Measurements from ENCODE around the gene NRIP1. TPM values are rescaled to one million over a fixed set of nuclear protein-coding genes. Genes with fewer than 3 reads are reported as not detected.
A peak's percentile ranks its signal among the peaks of the same experiment; 100 is the strongest.

NRIP1 gene
- polyA plus RNA-seq, 1 donor from 2014 or later: 21.7 TPM

GRCh38 chr21:15084668-15085067, 19.9 kb upstream of the NRIP1 start:
- Mint-ChIP-seq H3K36me3 (no peaks in the 10 kb centered on the region), H3K4me3 (no peak overlapping the region), H3K27me3 (peaks cover 3% of the 10 kb centered on the region), H3K27ac (no peak overlapping the region), H3K9me3 (peaks cover 0 to 1% (median 0%) of the 10 kb centered on the region in 3 donors), H3K4me1 (peaks cover 2 to 6% (median 5%) of the 10 kb centered on the region in 3 donors)

- H3K27me3 Mint-ChIP-seq: no peaks in the 10 kb centered on the region
- no peak overlapping the region for H3K27ac Mint-ChIP-seq
- H3K4me3 Mint-ChIP-seq: no peak overlapping the region
- no peaks in the 10 kb centered on the region for H3K9me3 Mint-ChIP-seq
- H3K4me1 Mint-ChIP-seq: no peaks in the 10 kb centered on the region
- no peaks in the 10 kb centered on the region for H3K36me3 Mint-ChIP-seq
These were observed 15.7 kb upstream of the NRIP1 start for GRCh38 chr21:15080526-15080925.

GRCh38 chr21:15079269-15079668, 14.5 kb upstream of the NRIP1 start:
- no peaks in the 10 kb centered on the region for H3K4me1 Mint-ChIP-seq
- no peaks in the 10 kb centered on the region for H3K9me3 Mint-ChIP-seq
- H3K36me3 Mint-ChIP-seq: no peaks in the 10 kb centered on the region
- H3K4me3 Mint-ChIP-seq: no peak overlapping the region
- no peaks in the 10 kb centered on the region for H3K27me3 Mint-ChIP-seq
- no peak overlapping the region for H3K27ac Mint-ChIP-seq

GRCh38 chr21:15078180-15078579, 13.4 kb upstream of the NRIP1 start:
- Mint-ChIP-seq H3K27me3 (no peaks in the 10 kb centered on the region), H3K4me3 (no peak overlapping the region), H3K27ac (no peak overlapping the region), H3K4me1 (no peaks in the 10 kb centered on the region), H3K9me3 (no peaks in the 10 kb centered on the region), H3K36me3 (no peaks in the 10 kb centered on the region)

DNA sequence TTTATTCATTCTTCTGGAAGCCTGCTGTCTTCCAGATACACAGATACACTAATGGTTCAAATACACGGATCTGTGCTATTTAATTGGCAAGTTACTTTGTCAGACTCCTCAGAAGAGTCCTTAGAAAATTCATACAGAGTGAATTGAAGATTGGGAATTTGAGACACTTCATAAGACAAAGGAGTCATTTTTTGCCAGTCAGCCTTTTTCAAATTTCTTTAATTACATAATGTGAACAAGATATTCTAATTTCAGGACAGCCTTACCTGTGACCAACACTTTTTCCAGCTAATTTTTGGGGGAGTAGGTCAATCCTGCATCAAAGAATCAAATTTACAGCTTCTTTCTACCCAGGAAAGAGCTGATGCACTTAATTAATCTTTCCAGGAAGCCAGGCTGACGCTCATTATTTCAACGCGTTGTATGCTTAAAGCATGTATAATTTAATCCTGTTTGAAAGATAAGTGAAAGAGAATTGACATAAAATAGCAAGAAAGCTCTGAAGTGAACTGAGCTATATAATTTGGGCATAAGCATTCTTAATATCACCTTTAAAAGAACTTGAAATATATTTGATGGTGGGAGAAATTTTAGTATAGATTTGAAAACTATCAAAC, 12.8 kb upstream of the NRIP1 start:
- no peak overlapping the region for H3K4me3 Mint-ChIP-seq
- H3K9me3 Mint-ChIP-seq: no peaks in the 10 kb centered on the region
- H3K27ac Mint-ChIP-seq: no peak overlapping the region
- H3K36me3 Mint-ChIP-seq: no peaks in the 10 kb centered on the region
- H3K27me3 Mint-ChIP-seq: no peaks in the 10 kb centered on the region
- no peaks in the 10 kb centered on the region for H3K4me1 Mint-ChIP-seq

DNA sequence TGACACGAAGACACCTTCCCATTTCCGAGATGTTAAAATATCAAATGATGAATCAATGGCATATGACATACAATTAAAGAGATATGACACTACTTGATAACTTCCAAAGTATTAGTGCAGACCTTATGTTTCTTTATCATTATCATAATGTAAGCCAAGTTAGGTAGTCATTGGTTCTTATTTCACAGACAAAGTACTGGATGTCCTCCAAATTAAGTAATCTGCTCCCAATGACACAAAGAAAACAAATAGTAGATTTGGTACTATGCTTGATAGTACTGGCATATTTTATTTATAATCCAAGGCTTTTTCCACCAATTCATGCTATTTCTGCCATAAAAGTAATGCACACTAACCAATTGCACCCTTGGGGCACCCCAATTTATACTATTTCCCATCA, 11.9 kb upstream of the NRIP1 start:
- H3K4me3 Mint-ChIP-seq: no peak overlapping the region
- no peaks in the 10 kb centered on the region for H3K9me3 Mint-ChIP-seq
- no peaks in the 10 kb centered on the region for H3K4me1 Mint-ChIP-seq
- no peaks in the 10 kb centered on the region for H3K36me3 Mint-ChIP-seq
- H3K27me3 Mint-ChIP-seq: no peaks in the 10 kb centered on the region
- no peak overlapping the region for H3K27ac Mint-ChIP-seq

- peaks cover 2% of the 10 kb centered on the region for H3K27me3 Mint-ChIP-seq
- no peaks in the 10 kb centered on the region for H3K9me3 Mint-ChIP-seq
- no peak overlapping the region for H3K27ac Mint-ChIP-seq
- H3K4me3 Mint-ChIP-seq: no peak overlapping the region
- no peaks in the 10 kb centered on the region for H3K36me3 Mint-ChIP-seq
- H3K4me1 Mint-ChIP-seq: peaks cover 3 to 8% (median 6%) of the 10 kb centered on the region in 3 donors
These were observed 6.2 kb upstream of the NRIP1 start for GRCh38 chr21:15071009-15071408.

DNA sequence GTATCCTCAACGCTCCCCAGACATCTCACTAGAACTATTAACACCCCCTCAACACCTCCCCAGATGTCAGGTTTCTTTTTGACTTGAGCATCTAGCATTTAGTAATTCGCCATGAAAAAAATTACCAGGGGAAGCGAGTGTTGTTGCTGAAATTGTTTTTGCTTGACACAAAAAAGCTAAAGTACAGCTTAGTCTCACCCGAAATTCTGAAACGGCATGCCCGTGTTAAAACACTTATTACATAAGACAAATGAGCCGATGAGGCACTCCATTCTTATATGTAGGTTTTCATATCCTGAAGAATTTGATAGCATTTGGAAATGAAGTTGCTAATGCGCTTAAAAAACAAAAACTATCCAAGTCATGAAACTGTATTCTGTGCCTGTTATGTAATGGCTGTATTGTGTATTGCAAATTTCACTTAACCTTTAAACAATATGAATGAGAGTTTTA, 1.3 kb upstream of the NRIP1 start:
- Mint-ChIP-seq H3K9me3 (no peaks in the 10 kb centered on the region), H3K27me3 (peaks cover 6% of the 10 kb centered on the region), H3K4me3 (peak overlapping the region; percentile 93 to 100 (median 96))

GRCh38 chr21:15065392-15066122, 757 bp upstream of the NRIP1 start:
- Mint-ChIP-seq H3K36me3 (no peaks in the 10 kb centered on the region), H3K4me1 (peaks cover 25 to 43% (median 35%) of the 10 kb centered on the region in 3 donors), H3K9me3 (no peaks in the 10 kb centered on the region), H3K4me3 (peak overlapping the region; percentile 93 to 100 (median 96)), H3K27ac (peak overlapping the region; percentile 96 to 99 (median 96)), H3K27me3 (peaks cover 6% of the 10 kb centered on the region)

More for the DNA sequence above, 1.3 kb upstream of the NRIP1 start:
- H3K27ac Mint-ChIP-seq: peak overlapping the region; percentile 96 to 99 (median 96)
- H3K36me3 Mint-ChIP-seq: no peaks in the 10 kb centered on the region
- H3K4me1 Mint-ChIP-seq: peaks cover 24 to 37% (median 29%) of the 10 kb centered on the region in 3 donors

- peak overlapping the region; percentile 54 to 86 (median 62) for H3K27ac Mint-ChIP-seq
- H3K4me1 Mint-ChIP-seq: peaks cover 29 to 48% (median 41%) of the 10 kb centered on the region in 3 donors
- no peaks in the 10 kb centered on the region for H3K9me3 Mint-ChIP-seq
- H3K4me3 Mint-ChIP-seq: peak overlapping the region; percentile 82 to 95 (median 88)
- peaks cover 6% of the 10 kb centered on the region for H3K27me3 Mint-ChIP-seq
- H3K36me3 Mint-ChIP-seq: no peaks in the 10 kb centered on the region
These were observed 805 bp downstream of the NRIP1 start for GRCh38 chr21:15063814-15064575.

DNA sequence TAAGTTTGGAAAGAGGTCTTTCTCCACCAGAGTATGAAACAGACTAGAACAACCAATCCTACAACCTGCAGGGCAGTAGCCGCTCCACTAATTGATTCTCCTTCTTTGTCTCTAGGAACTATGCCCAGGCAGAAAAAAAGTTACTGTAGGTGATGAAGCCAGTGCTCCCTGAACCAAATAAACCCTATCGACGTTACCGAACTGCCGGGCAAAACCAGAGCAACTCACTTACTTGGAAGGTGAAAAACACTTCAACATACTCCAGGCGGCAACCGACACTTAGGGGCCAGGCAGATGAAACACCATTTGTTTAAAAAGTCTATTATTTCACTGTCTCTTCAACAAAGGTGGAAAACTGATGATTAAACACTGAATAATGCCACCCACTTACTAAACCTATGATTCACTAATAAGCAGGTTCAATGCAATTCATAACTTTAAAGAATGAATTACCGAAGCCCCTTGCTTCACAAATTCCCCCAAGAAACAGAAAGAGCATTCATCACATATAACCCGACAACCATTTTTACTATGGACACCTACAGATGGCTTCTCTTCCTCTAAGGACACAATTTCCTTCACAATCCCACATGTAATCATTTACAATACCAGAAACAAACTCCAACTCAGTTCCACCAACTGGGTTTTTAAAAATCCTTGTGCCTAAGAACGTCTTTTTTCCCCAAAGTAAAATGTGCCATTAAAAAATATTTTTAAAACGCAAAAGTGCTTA, 1.6 kb downstream of the NRIP1 start:
- H3K4me3 Mint-ChIP-seq: peak overlapping the region; percentile 82 to 95 (median 88)
- no peaks in the 10 kb centered on the region for H3K9me3 Mint-ChIP-seq
- peaks cover 34 to 54% (median 47%) of the 10 kb centered on the region in 3 donors for H3K4me1 Mint-ChIP-seq
- H3K27ac Mint-ChIP-seq: peak overlapping the region; percentile 62 to 86 (median 77)
- no peaks in the 10 kb centered on the region for H3K36me3 Mint-ChIP-seq
- peaks cover 6% of the 10 kb centered on the region for H3K27me3 Mint-ChIP-seq

DNA sequence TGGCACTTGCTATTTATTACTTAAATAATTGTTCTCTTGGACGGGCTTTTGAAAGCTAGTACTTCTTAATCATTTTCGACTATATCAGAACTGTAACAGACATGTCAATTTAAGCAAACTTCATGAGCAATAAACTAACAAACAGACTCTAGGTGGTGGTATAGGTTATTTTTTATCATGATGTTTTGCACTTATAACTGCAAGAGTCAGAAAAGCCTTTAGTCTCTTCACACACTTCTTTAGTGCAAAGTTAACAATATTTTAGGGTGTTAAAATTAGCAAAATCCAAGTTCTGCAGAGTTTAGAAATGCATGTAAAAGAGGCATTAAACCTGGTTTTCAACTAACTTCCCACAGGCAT, 2.2 kb downstream of the NRIP1 start:
- peak overlapping the region; percentile 54 to 86 (median 62) for H3K27ac Mint-ChIP-seq
- no peaks in the 10 kb centered on the region for H3K9me3 Mint-ChIP-seq
- peak overlapping the region; percentile 82 to 95 (median 88) for H3K4me3 Mint-ChIP-seq
- H3K4me1 Mint-ChIP-seq: peaks cover 34 to 59% (median 50%) of the 10 kb centered on the region in 3 donors
- H3K36me3 Mint-ChIP-seq: no peaks in the 10 kb centered on the region
- peaks cover 6% of the 10 kb centered on the region for H3K27me3 Mint-ChIP-seq

DNA sequence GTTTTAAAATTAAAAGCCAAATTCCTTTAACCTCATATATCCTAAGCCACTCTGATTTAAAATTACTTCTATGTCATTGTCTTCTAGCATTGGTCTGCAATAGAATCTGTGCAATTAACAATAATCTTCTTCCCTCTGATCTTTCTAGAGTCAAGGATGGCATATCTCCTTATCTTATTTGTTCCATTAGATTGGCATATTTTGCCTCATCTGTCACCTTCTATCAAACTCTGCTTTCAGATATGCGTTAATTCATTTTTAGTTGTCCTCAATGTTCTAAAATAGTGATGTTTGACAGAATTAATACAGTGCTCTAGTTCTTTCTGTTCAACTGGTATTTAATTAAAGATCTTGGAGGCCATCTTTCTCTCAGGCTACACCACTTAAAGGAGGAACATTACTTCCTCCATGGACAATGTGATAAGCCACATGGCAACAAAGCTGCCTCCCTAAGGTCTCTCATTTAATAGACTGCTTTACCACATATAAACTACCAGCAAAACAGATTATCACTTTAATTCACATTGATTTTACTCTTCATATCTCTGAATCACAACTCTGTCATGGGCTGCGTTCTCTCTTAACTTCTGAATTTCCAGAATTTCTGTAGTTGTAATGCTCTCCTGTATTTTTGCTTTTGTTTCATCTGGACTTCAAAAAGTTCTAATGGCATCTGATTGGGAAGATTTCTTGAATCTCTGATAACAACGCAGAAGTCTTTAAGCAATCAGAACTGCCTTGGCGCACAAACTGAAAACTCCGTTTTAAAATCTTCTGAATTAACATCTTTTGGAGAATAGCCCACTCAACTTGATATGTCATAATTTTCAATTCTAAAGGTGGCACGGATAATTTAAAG, 2.8 kb downstream of the NRIP1 start:
- peaks cover 4% of the 10 kb centered on the region for H3K27me3 Mint-ChIP-seq
- no peaks in the 10 kb centered on the region for H3K36me3 Mint-ChIP-seq
- peak overlapping the region in 3 of 4 donors; percentile 87 to 95 (median 90) for H3K4me3 Mint-ChIP-seq
- no peaks in the 10 kb centered on the region for H3K9me3 Mint-ChIP-seq
- H3K4me1 Mint-ChIP-seq: peaks cover 35 to 57% (median 50%) of the 10 kb centered on the region in 3 donors
- peak overlapping the region; percentile 54 to 86 (median 62) for H3K27ac Mint-ChIP-seq

DNA sequence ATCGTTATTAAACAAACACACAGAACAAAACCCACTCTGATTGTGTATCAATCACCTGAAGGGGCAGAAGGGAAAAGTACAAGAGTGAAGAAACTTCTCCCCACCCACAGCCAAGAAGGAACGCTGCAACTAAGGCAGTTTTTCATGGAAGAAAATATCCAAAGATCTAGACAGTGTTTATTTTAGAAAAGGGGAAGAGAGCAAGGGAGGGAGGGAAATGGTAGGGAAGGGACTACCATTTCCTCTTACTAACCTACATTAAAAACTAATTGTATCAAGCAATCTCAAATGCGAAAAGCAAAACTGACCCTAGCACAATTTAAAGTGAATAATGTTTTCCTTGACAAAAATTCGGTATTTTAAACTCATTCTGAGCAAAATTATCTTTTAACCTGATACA, 3.5 kb downstream of the NRIP1 start:
- Mint-ChIP-seq H3K4me3 (peak overlapping the region in 3 of 4 donors; percentile 23 to 90 (median 58)), H3K4me1 (peaks cover 37 to 62% (median 52%) of the 10 kb centered on the region in 3 donors), H3K36me3 (no peaks in the 10 kb centered on the region), H3K27ac (peak overlapping the region in 1 of 3 donors; percentile 12), H3K27me3 (peaks cover 4% of the 10 kb centered on the region), H3K9me3 (no peaks in the 10 kb centered on the region)

Measured in IgD-negative memory B cell (primary cell).